GM18519 (cell line): Measurements from ENCODE around the gene COQ8B.

Experiments
- ATAC-seq: cut with Tn5 transposase; IDR thresholded peaks from one replicate; pipeline ENCODE4 v1.9.1; 2021; ENCODE audit warnings: mild to moderate bottlenecking, moderate library complexity; ENCODE audit not compliant: unreplicated experiment, low FRiP score

Gene COQ8B

DNA sequence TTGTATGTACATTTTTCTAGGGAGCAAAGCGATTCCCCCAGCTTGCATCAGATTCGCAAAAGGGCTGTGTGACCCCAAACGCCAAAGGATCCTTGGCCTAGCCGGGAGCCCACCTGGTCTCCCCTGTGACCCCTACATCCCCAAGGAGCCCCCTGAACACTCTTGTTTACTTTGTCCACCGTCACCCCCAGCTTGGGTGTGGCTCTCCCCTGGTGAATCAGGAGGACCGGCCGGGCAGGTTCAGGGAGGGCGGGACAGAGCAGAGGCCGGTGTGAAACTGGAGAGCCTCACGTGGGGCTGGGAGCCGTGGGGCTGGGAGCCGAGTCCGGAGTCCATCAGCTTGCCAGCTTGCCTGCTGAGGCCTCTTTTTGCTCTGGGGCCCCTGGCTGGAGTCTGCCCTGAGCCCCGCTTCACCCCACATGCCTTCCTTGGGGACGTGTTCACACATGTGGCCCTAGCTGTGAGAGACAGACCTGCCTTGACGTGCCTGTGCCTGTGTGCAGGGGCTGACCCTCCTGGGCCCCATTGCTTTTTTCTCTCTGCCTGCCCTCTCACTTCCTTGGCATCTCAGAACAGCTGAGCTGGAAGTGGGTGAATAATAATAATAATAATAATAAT, 2.2 kb upstream of the COQ8B start:
- ATAC-seq: no peak

DNA sequence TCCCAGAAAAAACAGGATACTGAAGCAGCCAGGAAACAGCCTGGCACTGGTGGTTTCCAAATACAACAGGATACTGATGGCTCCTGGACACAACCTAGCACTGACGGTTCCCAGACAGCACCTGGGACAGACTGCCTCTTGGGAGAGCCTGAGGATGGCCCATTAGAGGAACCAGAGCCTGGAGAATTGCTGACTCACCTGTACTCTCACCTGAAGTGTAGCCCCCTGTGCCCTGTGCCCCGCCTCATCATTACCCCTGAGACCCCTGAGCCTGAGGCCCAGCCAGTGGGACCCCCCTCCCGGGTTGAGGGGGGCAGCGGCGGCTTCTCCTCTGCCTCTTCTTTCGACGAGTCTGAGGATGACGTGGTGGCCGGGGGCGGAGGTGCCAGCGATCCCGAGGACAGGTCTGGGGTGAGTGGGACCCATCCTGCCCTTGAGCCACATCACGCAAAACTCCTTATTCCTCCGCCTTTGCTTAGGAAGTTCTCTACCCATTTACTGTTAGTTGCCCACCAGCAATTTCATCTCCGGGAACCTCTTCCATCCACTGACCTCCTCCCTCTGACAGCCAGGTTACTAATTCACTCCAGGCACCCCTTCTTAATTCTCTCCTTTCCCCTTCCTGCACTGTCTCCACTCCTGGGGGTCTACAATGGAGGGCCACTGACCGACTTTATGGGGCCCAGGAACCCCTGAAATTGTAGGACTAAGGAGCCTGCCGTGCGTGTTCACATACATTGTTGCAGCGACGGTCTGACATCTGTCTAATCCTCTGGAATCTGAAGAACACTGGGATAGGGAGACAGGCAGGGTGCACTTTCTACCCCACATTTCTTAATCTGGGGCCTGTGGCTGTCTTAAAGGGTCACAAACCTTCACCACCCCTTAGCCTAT, 1.4 kb upstream of the COQ8B start:
- no peak for ATAC-seq

DNA sequence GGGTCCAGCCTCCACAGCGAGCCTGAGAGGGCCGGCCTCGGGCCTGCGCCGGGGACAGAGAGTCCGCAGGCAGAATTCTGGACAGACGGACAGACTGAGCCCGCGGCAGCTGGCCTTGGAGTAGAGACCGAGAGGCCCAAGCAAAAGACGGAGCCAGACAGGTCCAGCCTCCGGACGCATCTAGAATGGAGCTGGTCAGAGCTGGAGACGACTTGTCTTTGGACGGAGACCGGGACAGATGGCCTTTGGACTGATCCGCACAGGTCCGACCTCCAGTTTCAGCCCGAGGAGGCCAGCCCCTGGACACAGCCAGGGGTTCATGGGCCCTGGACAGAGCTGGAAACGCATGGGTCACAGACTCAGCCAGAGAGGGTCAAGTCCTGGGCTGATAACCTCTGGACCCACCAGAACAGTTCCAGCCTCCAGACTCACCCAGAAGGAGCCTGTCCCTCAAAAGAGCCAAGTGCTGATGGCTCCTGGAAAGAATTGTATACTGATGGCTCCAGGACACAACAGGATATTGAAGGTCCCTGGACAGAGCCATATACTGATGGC, 716 bp upstream of the COQ8B start:
- ATAC-seq: no peak

DNA sequence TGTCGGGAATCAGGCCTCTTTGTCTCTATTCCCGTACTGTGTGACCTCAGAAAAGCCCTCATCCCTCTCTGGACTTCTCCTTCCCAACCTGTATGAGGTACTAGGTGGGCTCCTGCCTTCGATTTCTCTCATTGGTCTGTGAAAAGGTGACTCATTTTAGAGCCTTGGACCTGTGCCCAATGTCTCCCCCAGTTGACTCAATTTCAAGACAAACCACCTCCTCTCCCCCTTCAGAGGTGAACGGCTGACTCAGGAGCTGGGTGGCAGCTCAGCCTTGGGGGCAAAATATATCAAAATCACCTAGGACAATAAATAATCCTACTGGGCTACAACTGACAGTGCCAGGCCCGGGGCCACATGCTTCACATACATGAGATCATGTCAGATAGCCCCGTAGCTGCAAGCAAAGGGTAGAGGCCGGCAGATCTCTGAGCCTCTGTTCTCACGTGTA, 630 bp downstream of the COQ8B start:
- ATAC-seq: no peak

DNA sequence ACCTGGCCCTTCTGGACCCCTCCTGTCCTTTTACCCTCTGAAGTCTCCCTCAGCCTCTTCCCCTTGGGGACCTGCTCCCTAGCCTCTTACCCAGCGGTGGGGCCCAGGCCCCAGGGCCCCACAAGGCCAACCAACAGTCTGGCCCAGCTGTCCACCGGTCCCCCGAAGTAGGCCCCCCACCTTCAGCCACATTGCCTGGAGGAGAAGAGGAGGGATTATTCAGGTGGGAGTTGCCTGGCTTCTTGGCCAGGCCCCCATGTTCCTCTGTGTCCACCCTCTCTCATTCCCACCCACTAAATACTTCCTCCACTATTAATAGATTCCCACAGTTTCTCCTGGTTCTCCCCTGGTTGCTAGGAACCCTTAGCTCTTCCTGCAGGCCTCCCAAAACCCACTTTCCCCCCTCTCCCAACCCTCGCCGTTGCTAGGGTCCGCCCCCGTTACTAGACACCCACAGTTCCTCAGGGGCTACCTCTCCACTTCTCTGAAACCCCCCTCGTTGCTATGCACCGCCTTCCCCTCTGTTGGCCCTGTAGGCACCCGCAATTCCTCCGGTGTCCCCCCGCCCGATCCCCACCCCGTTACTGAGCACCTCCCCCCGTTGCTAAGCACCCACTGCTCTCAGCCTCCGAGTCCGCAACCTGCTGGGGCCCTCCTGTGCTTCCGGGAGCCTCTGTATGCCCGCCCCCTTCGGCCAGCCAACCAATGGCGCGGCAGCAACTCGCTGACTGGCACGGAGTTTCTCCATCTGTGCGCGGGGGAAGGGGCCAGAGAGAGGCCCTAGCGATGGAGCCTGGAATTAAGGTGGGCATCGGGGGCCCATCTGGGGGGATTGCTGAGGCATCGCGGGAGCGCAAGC, 2.0 kb downstream of the COQ8B start:
- ATAC-seq: peak; percentile 40

DNA sequence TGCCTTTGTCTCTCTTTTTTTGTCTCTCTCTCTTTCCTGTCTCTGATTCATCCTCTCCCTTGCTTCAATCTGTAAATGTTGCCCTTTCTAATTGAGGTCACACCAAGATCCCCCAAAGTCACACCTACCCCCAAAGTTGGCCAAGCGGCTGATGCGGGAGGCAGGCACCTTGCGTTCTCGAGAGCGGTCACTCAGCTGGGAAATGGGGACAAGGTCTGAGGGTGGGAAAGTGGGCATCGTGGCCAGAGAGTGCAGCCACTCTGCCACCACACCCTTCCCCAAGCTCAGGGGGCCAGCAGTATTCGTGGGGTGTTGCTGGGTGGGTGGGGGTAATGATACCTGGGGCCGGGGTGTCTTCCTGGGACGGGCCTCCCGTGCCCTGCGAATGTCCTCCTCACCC, 2.7 kb downstream of the COQ8B start:
- ATAC-seq: no peak

DNA sequence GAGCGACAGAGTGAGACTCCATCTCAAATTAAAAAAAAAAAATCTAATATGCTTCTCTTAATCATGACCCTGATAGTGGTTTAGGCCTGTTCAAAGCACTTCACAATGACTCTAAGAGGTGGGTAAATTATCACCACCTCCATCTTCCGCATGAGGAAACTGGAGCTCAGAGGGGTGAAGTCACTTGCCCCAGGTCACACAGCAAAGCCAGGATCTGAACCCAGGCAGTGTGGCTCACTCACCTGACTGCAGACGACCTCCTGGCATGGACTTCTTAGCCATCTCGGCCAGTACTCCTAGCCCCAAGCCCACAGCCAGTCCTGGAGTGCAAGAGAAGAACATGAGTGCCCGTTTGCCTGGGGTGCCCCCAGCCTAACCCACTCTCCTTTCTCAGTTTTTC, 6.9 kb downstream of the COQ8B start:
- ATAC-seq: no peak

DNA sequence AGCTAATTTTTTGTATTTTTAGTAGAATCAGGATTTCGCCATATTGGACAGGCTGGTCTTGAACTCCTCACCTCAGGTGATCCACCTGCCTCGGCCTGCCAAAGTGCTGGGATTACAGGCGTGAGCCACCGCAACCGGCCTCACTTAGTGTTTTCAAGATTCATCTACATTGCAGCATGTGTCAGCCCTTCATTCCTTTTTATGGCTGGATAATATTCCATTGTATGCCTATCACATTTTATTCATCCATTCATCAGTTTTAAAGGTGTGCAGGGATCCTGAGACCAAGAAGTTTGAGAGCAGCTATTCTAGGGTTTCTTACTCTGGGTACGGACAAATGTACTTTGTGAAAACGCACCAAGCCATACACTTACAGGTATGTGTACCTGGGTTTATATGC, 9.1 kb downstream of the COQ8B start:
- no peak for ATAC-seq

DNA sequence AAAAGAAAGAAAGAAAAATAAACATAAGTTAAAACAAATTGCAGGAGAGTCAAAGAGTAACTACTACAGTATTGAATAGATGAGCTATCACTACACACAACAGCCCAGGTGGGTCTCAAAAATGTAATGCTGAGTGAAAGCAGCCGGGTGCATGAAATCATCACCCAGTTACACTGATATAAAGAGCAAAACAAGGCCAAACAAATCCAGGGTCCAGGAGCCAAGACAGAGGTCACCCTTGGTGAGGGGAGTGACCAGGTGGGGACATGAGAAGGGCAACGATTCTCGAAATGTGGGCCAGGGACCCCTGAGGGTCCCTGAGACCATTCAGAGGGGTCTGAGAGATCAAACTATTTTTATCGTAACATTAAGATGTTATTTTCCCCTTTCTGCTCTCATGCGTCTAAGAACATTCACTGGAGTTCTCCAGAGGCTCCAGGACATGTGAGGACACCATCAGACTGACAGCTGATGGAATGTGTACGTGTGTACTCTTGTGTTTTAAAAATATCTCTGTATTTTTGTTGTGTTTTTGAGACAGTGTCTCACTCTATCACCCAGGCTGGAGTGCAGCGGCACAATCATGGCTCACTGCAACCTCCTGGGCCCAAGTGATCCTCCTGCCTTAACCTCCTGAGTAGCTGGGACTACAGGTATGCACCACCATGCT, 10.6 kb downstream of the COQ8B start:
- no peak for ATAC-seq

DNA sequence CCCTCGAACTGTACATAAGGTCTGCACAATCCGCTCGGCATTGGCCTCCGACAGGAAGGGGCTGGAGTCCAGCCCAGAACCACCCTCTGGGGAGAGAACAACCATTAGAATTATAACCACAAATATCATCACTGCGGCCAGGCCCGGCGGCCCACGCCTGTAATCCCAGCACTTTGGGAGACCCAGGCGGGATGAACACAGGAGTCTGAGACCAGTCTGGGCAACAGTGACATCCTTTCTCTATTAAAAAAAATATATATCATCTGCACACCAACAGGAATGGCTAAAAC, 11.4 kb downstream of the COQ8B start:
- no peak for ATAC-seq

DNA sequence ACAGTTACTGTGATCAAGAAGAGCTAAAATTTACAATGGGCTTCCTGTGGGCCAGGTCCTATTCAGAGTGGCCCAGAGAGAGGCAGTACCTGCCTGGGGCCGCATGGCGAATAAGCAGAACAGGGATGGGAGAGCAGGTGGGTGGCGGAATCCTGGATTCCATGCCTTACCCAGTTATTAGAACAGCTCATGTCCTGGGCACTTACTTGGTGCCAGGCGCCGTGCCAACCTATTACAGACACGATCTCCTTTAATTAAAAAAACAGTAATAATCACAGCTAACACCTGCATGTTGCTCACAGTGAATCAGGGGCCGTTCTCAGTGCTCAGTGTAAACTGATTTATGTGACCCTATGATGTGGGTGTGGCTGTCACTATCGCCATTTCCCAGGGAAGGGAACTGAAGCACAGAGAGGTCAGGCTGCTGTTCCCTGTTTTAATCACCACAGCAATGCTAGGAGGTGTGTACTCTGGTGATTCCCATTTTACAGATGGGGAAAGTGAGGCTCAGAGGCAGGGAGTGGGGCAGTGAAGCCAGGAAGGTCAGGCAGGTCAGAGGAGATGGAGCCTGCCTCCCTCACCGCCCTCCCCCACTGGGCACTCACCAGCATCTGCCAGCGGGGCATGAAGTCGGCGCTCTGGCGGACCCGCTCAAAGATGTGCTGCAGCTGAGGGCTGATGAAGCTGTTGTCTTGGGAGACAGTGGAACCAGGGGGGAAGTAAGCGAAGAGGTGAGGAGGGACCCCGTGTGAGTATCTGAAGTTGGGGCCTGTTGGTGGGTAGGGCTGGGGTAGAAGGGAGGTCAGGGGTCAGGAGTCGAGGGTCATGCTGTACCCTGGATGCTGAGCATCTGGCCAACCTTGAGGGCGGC, 12.0 kb downstream of the COQ8B start:
- no peak for ATAC-seq

DNA sequence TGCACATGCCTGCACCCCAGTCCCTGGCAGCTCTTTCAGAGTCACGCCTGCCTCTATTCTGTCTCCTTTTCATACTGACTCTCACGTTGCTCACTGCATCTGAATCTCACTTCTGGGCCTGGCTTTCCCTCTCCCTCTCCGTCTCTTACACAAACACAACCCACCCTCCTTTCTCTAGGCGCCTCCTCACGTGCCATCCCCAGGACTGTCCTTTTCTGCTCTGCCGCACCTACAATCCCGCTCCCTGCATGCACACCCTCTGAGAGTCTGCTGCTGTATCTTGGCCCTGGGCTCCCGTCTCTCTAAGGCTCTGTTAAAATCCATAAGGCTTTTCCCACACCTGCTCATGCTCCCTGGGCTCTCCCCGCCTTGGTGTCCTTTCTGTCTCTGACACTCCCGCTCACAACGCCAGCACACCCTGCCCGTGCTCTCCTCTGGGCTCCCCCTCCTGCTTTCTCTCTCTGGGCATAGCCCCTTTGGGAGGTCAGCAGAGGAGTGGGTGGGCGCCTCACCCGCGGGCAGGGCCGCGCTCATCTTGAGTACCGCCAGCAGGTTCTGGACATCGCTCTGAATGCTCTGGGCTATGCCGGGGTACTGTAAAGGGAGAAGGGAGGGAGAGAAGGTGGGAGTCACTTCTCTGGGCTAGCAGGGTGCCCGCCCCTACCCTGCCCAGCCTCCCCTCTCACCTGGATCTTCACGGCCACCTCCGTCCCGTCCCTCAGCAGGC, 13.5 kb downstream of the COQ8B start:
- ATAC-seq: no peak

DNA sequence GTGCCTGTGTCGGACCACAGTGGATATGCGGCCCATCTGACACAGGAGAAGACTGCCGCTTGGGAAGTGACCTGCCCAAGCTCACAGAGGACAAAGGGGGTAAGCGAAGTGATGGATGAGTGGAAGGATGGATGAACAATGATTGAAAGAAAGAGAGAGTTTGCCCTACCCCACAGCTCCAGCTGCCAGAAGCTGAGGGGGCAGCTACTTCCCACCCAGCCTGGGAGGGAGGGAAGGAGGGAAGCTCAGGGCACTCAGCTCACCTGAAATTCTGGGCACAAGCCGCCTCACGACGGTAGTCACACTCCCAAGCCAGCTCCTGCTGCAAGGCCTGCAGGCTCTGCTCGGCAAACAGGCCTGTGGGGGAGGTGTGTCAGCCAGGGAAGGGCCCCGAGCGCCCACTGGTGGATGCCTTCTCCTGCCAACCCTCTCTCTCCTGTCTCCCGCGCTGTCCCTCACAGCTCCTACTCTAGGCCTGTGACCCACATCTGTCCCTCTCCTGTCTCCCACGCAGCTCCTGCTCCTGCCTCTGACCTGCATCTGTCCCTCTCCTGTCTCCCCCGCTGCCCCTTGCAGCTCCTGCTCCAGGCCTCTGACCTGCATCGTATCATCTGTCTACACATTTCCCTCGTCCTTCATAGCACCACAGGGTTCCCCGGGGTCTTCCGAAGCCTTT, 14.2 kb downstream of the COQ8B start:
- ATAC-seq: no peak

DNA sequence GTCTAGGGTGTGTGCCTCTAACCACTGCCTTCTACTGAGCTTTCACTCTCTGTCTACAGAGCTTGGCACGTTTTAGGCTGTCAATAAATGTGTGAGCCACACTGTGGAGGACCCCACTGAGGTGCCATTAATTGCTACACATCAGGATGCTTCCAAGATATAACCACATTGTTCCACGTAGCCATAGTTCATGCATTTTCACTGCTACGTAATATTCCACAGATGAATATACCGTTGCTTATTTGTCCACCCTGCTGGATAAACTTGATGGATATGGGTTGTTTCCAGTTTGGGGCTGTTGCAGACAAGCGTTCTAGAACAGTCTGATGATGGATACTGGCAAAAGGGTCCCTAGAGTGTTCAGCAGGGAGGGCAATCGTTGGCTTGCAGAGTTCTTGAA, 14.9 kb downstream of the COQ8B start:
- no peak for ATAC-seq

DNA sequence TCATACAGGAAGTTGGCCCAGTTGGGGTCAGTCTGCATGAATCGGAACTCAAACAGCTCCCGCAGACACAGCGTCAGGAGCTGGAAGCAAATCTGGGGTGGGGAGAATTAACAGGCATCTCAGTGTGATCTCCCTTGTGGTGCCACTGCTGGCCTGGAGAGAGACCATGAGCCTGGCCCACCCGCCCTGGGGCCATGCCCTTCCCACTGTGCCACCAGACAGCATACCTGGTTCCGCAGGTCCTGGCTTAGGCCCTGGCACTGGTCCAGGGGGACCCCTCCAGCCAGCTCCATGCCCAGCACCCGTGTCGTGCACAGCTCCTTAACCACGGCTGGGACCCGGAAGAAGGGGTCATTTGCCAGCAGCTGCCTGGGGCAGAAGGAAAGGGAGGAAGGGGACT, 16.6 kb downstream of the COQ8B start:
- ATAC-seq: no peak

DNA sequence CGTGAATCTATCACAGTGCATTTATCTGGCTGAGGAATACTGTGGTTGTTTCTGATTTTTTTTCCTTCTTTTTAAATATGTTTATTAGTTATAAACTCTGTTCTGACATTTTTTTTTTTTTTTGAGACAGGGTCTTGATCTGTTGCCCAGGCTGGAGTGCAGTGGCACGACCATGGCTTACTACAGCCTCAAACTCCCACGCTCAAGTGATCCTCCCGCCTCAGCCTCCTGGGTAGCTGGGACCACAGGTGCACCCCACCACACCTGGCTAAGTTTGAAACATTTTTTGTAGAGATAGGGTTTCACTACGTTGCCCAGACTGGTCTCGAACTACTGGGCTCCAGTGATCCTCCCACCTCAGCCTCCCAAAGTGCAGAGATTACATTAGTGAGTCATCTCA, 19.7 kb downstream of the COQ8B start:
- ATAC-seq: no peak

DNA sequence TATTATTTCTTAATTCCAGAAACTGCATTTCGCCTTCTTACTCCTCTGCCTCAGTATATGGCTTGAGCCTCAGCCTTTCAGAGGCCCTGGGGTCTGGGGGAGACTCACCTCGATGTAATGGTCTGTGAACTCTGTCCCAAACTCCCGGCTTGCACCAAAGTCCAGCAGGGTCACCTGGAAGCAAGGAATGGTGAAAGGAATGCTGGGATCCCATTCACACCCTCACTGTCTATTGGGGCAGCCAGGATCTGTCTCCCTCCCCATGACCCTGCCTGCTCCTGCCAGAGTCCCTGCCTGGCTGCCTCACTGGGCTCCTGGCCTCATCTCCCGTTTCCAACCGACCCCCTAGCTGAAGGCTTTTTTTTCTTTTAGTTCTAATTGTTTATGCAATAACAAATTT, 20.8 kb downstream of the COQ8B start:
- no peak for ATAC-seq

DNA sequence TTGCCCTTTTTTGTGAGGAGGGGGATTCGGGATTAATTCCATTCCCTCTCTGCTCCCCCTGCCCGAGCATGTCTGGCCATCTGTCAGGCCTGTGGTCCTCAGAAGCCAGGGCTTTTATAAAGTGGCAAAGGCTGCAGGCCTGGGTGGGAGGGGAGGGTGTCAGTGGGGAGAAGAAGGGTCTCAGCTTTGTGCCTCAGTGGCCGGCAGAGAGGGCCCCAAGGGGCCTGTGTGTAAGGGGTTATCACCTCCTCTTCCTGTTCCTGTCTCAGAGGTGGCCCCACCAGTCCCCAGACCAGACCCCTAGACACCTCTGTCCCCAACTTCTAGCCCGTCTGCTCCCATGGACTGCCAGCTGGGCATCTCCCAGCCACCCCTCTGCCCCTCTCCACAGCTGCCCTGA, 22.8 kb downstream of the COQ8B start:
- ATAC-seq: no peak
